UCSD-AML1 (cell line): ENCODE data around the gene BOD1.
"Not testable (repeated sequence)": the region's sequence is repeated elsewhere in the genome, so short reads cannot be mapped to it uniquely, and the experiment has no call there.

Experiments used
- DNase-seq: peaks from one replicate; lab custom pipeline; 2025; ENCODE audit not compliant: unreplicated experiment; lab: John Stamatoyannopoulos, UW

The BOD1 gene

DNA sequence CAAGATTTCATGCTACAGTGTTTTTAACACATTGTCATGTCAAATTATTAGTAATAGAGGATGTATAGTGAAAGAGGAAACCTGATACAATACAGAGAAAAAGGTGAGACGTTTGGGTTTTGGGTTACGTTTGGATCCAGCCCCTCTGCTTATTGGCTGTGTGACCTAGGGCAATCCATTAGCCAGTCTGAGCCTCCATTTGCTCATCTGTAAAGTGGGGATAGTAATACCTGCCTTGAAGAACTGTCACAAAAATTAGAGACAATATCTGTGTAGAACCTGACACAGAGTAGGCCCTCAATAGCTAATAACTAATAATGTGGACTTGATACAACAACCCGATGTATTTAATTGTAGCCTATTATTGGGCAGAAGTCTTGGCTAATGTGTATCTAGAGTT is 4.3 kb upstream of the BOD1 start:
- DNase-seq, result no peak

DNA sequence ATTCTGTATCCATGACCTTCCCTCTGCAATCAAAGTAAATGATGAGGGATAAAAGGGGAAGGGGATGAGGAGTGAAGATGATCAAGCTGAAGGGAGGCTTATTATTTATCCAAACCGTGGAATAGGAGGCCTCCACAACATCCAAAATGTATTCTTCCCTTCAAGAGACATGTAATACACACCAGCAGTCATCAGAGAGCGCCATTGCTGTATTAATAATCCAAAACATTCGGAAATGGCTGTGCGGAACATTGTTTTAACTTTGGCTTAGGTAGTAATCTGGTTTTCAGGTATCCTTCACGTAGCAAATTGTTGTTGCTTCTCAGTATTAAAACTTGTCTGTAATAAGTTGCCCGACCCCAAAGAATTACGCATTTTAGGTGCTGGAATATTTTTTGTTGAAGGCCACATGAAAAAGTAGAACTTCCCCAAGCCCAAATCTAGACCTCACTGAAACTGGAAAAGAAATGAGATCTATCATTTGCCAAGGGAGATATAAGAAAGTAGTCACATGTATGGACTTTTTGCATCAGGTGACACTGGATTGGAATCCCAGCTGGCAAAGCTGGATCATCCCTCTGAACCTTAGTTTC is 2.6 kb upstream of the BOD1 start:
- DNase-seq, result no peak

DNA sequence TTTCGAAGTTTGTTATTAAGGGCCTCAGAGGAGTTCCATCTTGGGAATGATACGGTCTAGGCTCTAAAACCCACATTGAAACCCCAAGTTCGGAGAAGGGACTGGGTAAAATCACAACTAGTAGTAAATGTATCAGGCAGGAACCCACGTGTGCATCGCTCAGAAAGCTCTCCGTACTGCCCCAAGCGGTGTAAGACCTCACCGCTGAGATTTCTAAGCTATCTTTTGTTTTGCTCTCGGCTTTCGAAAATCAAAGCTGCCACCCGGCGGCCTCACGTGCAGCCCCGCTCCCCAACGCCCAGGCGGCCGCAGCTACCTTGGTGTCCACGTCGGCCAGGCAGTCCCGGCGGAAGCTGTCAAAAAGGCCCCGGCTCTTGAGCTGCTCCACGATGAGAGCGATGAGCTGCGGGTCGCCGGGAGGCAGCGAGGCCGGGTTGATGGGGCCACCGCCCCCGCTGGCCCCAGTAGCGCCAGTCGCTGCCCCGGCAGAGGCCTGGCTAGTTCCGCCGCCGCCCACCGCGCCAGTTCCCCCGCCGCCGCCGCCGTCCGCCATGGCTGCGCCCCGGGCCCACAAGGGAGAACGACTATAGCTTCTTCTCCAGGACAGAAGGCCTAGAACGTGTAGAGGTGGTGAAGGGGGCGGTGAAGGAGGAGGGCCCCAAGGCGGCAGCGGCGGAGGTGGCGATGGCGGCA is 420 bp downstream of the BOD1 start:
- DNase-seq, result peak; percentile 48

DNA sequence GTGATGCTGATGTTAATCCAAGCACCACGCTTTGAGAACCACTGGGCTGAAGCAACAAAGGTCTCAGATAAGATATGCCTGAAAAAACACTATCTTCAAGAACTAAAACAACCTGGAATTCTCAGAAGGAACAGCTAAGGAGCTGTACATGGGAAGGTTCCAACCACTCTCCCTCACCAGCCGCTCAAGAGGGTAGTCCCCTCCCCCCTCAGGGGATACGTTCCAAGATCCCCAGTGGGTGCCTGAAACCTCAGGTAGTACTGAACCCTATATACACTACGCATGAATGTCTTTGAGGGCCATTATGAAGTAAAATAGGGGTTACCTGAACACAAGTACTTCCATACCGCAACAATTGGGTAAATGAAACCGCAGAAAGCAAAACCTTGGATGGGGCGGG is 1.9 kb downstream of the BOD1 start:
- DNase-seq, result no peak

DNA sequence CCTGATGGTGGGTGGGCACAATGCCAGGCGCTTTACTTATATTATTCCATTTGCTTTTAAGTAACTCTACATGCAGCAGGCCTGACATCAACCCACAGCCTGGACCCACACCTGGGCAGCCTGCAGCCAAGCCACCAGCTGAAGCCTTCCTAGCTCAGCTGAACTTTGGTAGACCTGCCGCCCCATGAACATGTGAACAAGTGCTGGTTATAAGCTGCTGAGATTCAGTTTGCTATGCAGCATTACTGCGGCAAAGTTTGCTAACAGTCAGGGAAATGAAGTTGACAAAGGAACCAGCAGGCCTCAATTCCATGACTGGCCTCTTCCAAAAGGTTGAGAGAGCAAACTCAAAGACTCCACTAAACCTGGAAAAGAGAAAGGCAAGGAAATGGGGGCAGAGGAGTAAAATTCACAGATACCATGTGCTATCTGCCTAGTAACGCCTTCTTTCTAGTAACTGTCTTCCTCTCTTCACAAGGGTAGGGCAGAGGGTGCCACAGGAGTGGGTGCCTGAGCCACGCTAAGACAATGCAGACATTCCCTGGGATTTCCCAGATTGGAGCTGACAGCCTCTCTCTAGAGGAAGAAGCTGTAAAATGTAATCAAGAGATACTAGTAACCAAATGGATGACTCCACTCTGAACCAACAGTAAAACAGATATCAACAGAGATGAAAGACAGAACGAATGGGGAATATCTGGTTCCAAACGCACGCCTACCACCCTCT is 2.9 kb downstream of the BOD1 start:
- DNase-seq, result no peak

DNA sequence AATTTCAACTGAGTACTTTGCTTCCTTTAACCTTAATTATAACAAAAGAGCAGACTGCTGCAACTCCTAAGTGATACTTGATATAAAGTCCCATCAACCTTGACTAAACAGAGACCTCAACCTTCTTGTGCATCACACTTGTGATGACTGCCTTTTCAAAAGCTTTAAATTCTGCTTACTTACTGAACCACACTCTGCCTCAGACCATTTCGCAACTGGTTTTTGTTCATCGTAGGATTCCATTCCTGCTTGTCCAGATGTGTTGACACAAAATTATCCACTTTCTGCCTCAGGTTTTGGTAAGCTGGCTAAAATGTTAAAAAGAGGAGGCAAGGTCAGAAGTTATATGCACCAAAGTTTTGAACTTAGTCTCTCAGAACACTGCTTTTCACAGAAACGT is 3.5 kb downstream of the BOD1 start:
- DNase-seq, result no peak

DNA sequence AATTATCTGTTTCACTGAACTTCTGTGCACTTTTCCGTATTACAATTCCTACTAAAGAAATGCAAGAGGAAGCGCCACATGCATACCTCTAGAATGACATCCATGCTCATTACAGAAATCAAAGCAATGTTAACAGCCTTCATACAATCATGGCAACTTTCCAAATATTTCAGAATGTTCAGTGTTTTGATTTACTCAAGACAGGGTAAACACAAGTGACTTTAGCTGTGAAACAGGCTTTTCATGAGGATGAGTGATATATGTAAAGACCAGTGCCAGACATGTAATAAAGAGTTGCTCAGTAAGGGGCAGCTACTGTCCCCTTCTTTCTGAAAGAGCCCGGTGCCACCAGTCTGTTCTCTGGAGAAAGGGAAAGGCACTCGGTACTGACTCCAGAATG is 4.7 kb downstream of the BOD1 start:
- DNase-seq, result no peak

DNA sequence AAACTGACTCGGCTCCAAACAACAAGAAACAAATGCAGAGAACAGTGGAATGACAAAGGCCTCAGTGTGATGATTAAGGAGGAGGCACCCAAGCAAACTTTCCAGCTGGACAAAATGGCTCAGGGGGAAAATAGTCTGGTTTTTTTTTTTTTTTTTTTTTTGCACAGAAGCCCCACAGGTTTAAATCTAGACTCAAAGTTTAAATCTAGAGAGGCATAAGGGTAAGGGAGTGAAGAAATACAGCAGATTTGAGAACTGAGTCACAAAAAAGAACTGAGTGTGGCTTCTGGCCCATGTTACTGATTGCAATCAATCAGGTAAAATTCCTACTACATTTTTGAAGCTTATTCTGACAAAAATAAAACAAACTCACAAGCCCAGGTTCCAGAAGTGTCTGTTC is 12.3 kb downstream of the BOD1 start:
- DNase-seq, result no peak

DNA sequence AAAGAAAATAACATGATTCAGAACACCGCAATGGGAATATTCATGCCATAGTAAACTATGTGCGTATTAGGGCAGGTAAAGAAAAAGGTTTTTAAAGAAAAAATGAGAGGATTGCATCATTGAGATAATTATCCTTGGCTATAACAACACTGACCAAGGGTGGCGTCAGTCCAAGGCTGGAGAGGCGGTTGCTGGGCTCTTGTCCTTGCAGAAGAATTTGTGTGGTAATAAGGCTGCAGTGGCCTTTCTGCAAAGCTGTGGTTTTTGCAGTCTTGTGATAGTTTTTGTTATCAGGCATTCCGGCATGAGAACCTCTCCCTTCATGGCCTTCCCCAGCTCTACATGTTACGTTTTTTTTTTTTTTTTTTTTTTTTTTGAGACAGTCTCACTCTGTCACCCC is 14.0 kb downstream of the BOD1 start:
- DNase-seq, result no peak

DNA sequence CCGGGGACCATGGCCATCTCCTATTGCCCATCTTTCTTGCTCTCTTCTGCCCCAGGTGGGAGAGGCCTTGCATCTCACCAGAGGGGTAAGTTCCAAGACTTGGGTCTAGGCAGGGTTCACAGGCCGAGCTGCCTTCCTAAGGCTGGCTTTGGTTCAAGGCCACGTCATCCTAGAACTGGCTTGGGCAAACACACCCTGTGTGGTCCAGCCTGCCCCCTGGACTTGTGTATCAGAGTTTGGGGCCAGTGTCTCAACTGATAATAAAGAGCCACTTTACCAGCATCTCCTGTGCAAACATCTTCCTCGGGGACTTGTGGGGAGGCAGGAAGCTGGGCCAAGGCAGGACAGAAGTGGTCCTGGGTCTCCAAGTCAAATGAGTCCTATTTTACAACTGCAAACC is 17.8 kb downstream of the BOD1 start:
- no peak for DNase-seq

DNA sequence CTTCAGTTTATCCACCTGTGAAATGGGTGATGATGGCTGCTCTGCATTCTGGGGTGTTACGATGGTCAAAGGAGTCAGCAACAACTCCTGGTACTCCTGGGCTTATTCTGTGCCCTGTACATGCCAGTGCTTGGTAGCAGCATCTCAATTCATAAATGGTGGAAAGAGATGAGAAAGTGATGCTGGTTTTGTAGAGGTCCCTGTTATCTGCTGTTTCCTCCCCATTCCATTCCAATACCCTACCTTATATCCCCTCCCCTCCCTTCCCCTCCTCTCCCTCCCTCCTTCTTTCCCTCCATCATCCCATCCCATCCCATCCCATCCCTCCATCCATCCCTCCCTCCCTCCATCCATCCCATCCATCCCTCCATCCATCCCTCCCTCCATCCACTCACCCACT is 19.1 kb downstream of the BOD1 start:
- DNase-seq, result no peak

DNA sequence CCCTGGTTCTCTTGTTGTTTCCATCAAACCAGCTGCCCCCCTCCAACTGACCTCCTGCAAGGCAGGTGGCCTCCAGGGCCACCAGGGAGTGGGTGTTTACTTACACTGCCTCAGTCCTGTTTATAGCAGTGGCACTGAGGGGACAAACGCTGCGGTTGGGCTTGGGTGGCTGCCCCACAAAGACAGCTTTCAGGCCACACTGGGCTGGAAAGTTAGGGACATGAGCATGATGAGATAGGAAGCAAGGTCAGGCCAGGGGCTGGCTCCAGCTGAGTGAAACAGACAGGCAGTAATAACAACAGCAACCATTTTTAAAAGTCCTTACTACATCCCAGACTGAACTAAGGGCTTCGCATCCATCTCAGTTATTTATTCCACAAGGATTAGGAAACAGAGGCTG is 20.6 kb downstream of the BOD1 start:
- DNase-seq, result no peak

DNA sequence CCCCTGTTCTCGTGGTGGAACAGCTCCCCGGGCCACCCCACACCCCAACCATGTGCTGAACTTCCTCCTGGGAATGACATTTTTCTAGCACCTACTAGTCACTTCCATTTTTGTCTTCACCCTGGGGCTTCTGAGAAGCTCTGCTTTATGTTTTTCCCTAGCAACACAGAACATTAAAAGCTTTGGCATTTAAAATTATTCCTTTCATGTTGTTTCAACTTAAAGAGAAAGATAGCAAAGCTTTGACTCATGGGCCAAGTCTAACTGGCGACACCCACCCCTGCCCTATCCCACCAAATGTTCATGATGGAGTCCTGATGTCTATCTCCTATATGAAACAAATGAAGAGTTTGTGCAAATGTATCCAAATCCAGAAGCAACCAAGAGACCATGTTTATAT is 22.4 kb downstream of the BOD1 start:
- DNase-seq, result no peak

DNA sequence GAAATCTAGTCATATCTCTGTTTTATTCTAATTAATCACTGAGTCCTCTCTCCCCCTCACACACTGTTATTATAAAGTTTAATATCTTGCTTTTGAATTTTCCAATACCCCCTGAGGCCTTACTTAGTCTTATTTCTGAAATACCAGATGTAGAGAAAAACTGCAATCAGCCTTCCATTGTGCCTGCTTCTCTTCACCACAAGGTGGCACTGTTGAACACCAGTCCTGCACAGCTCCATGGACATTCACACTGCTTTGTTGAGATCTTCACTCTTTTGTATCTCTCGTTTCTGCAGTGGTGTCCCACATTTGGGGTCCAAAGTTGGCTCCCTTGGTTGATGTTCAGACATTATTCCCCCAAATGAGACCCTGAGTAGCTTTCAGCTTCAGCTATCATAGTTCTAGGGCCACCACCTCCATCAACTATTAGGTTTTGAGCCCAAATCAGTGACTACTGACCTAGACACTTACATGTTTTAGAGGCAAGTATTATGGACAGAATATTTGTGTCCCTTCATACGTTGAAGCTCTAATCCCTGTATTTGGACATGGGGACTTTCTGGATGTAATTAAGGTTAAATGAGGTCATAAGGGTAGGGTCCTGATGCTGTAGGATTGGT is 24.3 kb downstream of the BOD1 start:
- DNase-seq, result no peak

DNA sequence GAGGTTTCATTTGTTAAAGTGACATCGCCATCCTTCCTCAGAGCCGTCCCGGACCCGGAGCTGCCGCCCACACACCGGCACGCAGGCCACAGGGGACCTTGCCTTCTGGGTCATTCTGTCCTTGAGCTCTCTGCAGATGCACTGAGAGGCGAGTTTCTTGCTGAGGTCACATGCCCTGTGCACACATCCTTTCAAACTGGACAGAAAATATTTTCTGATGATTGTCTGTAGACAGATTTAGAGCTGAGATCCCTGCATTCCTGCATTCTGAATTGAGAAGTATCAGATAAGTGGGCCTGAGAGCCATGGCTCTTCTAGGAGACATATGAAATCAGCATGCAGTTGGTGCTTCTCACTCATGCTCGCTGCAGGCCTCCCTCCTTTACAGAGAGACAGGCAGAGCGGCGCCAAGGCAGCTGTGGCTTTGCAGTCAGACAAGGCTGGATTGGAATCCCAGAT is 25.4 kb downstream of the BOD1 start:
- no peak for DNase-seq

DNA sequence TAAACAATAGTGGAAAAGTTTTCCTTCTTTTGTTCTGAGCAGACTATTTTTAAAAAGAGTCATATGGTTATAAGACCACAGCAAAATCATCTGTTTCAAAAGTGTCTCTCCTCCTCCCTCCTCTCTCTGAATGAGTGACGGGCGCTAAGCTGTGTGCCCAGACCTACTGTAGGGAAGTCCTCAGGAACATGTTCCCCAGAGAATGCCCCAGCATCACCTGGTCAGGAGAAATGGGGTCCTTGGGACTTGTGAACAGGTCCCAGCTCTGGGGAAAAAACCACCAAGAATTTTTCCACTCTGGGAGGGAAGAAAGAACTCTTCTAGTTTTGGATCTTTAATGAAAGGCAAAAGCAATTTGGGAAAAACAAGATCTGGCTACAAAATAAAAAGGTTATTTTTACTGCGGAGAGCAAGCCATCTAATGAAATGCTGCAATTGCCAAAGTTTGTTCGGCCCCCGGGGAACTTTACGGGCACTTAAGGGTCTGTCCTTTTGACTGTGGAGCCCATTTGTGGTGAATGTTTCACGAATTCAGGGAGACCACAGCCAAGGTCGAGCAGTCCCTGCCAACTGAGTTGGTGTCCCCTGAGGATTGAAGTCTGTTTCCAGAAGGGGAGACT is 25.9 kb downstream of the BOD1 start:
- DNase-seq, result no peak

DNA sequence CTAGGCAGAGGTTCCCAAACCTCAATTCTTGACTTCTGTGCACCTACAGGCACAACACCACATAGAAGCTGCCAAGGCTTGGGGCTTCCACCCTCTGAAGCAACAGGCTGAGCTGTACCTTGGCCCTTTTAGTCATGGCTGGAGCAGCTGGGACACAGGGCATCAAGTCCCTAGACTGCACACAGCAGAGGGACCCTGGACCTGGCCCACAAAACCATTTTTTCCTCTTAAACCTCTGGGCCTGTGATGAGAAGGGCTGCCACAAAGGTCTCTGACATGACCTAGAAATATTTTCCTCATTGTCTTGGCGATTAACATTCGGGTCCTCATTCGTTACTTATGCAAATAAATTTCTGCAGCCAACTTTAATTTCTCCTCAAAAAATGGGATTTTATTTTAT is 30.3 kb downstream of the BOD1 start:
- not testable (repeated sequence) for DNase-seq

DNA sequence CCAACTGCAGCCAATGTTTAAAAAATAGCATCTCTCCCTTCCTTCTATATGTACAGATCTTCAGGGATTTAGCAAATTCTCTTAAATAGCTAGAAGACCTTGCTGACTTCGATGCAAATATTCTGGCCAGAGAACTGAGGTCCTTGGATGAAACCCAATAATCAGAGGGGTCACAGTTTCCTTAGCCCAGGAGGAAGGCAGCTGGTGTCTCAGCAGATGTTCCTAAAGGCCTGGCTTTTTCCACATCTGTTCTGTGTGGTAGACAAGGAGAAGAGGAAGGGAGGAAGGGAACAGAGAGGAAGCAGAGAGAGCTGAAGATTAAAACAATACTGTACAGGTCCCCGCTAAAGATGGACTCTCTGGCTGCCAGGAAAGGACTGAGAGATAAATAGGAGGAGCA is 33.1 kb downstream of the BOD1 start:
- no peak for DNase-seq

DNA sequence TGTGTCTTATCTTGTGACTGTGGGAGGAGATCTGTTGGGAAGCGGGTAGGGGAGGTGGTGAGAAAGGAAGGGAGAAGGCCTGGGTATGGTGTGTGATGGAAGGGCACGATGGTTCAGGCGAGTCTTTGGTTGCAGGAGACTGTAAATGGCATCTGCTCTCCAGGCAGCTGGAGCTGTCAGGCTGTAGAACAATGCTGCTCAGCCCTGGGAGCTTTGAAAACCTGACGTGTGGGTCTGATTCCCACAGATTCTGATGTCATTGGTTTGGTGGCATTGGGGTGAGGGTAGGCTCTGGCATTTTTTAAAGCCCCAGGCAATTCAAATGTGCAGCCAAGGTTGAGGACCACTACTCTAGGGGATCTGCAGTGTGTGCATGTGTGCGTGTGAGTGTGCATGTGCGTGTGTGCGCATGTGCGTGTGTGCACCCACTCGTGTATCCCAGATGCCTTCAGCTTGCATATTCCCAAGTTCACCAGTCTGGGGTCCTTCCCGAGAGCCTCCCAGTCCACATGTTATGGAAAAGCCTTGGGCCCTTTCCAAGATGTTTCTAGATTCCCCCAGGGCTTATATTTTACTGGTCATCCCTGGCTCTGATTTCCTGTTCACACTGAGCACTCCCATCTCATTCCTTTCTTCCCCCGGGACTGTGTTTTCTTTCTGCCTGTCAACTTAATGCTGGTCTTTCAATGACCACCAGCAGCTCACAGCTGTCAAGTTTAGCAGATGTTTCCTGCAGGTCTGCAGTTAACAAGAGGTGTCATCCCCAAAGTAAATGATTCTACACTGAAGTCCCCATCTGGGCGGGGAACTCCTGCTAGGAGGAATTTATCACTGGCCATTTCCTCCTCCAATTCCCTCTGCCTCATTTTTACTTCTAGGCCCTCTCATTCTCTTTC is 34.0 kb downstream of the BOD1 start:
- no peak for DNase-seq

DNA sequence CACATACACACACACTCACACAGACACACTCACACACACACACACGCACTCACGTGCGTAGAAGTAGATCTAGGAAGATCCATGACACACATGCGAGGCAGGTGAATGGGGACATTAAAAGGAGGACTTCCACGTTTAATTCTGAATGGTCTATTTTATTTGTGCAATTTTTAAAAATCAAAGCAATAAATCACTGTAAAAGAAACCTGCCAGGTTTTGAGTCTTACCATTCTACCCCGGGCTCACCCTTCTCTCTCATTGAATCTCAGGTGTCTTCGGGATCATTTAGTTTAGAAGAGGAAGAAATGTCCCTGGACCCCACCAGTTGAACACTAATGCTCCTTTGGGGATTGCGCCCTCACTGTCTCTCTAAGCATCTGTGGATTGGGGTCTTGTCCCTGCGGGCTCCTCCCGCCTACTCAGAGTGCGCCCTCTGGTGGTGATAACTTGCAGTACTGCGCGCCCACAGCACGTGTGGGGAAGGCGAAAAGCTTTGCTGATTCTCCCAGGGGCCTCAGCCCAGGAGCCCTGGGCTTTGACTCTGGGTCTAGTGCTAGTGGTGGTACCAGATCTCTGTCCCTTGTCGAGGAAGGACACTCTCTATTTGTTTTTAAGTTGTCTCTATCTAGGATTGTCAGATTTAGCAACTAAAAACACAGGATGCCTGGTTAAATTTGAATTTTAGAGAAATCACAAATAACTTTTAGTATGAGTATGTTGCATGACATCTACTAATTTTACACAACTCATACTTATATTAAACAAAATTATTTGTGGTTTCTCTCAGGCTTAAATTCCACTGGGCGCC is 34.8 kb downstream of the BOD1 start:
- no peak for DNase-seq
